ENCODE data around the gene BAG3. TPM values are rescaled to one million over a fixed set of nuclear protein-coding genes. Genes with fewer than 3 reads are reported as not detected.

BAG3 gene
- total and polyA plus RNA-seq, 2 of the 8 experiments (the other 6 are each of a cell fraction or from before 2014, with no cell fraction given) = 3.5 to 13.3 TPM

- Histone ChIP-seq H4K91ac (replicated peaks; ENCODE audit: insufficient read length, low read length) (no peak overlapping the region), H3K4ac (replicated peaks; ENCODE audit: insufficient read length, low read depth, low read length) (no peak overlapping the region), H3K4me1 (replicated peaks in 1 of 4; ENCODE audit: control insufficient read depth in 3 of 4, insufficient read depth in 4 of 4, low read length in 3 of 4) (no peaks in the 10 kb centered on the region; a peak in 2 of 7 replicates), H3K9ac (replicated peaks in 1 of 4; ENCODE audit: extremely low read depth in 1 of 4, low read depth in 3 of 4, low read length in 3 of 4) (no peak overlapping the region), H2BK12ac (ENCODE audit: low read depth, low read length) (no peak overlapping the region), H3K9me3 (ENCODE audit: insufficient read depth in 2 of 2, low read depth in 1 of 2, low read length in 1 of 2) (no peaks in the 10 kb centered on the region), H3K23me2 (ENCODE audit: low read depth, low read length) (no peaks in the 10 kb centered on the region; the same call in 1 of the 2 replicates), H3K79me1 (ENCODE audit: low read depth, low read length) (no peaks in the 10 kb centered on the region), H4K5ac (ENCODE audit: insufficient read length, low read depth, low read length) (no peak overlapping the region), H2BK5ac (ENCODE audit: low read depth, low read length) (no peak overlapping the region), H3K27me3 (replicated peaks in 1 of 4; ENCODE audit: control insufficient read depth in 3 of 4, extremely low read depth in 1 of 4, insufficient read depth in 3 of 4, low read length in 3 of 4) (no peaks in the 10 kb centered on the region), H3K14ac (ENCODE audit: insufficient read length) (no peak overlapping the region), H3K23ac (ENCODE audit: insufficient read length) (no peak overlapping the region), H4K8ac (ENCODE audit: extremely low read depth, insufficient read depth, low read length) (no peak overlapping the region), H3K56ac (replicated peaks; ENCODE audit: insufficient read length, low read depth, low read length) (no peak overlapping the region), H2BK20ac (ENCODE audit: low read length) (no peak overlapping the region), H2AFZ (ENCODE audit: low read length) (no peak overlapping the region; the same call in 1 of the 2 replicates), H4K20me1 (replicated peaks in 1 of 2; ENCODE audit: control insufficient read depth in 1 of 2, insufficient read depth in 2 of 2, low read length in 2 of 2) (no peaks in the 10 kb centered on the region), H2BK120ac (replicated peaks; ENCODE audit: low read depth, low read length) (no peak overlapping the region), H3K4me2 (ENCODE audit: insufficient read depth in 1 of 2, low read depth in 2 of 2, low read length in 2 of 2) (no peak overlapping the region), H3K27ac (ENCODE audit: low read depth, low read length) (no peak overlapping the region), H3K18ac (ENCODE audit: extremely low read depth, low read length) (no peak overlapping the region), H3K4me3 (ENCODE audit: extremely low read depth in 1 of 4, insufficient read depth in 2 of 4, low read depth in 3 of 4, low read length in 4 of 4) (no peak overlapping the region), H2BK15ac (ENCODE audit: low read length) (no peak overlapping the region), H3K36me3 (ENCODE audit: control insufficient read depth in 2 of 4, insufficient read depth in 4 of 4, low read length in 3 of 4) (no peaks in the 10 kb centered on the region), H2AK5ac (ENCODE audit: low read depth, low read length) (no peak overlapping the region), H3K79me2 (ENCODE audit: control insufficient read depth in 1 of 2, insufficient read depth in 2 of 2, low read length in 2 of 2) (no peaks in the 10 kb centered on the region)
- POLR2A ChIA-PET (ENCODE audit: partially characterized antibody) = no interaction called here
- DNase-seq (ENCODE audit: low read depth in 1 of 2, low spot score in 2 of 2) (no peak), FAIRE-seq (no peak)
- 73% methylated on average over 2 of the region's 2 CpGs; no CpG with 5 or more reads in 1 of the 2 experiments for WGBS, 2 experiments (ENCODE audit: extremely low coverage in 1 of 2, insufficient coverage in 1 of 2, insufficient read length in 1 of 2, insufficient replicate concordance in 2 of 2, low coverage in 1 of 2, low lambda C conversion rate in 2 of 2, missing lambda C conversion rate in 1 of 2)
- CTCF ChIA-PET (ENCODE audit: partially characterized antibody) = interaction anchor here (1.0 to 4.0 kb wide), 4 partner anchors 11 to 421 kb away, joined by 3 to 21 read pairs (median 12); no protein-coding TSS in a partner anchor
- no peak for TF ChIP-seq RXRA (IDR thresholded peaks at IDR 0.05; ENCODE audit: insufficient read depth, low read depth, low read length)
- TF ChIP-seq NANOG (IDR thresholded peaks at IDR 0.05; ENCODE audit: insufficient read depth, low read depth, low read length, poor library complexity, severe bottlenecking) = no peak
- no peak for TF ChIP-seq HDAC2 (IDR thresholded peaks at IDR 0.05; ENCODE audit: borderline replicate concordance in 1 of 2, low read depth in 2 of 2, low read length in 2 of 2)
- no peak for TF ChIP-seq YY1 (IDR thresholded peaks at IDR 0.05; ENCODE audit: low read depth, low read length)
- no peak for TF ChIP-seq SRF (IDR thresholded peaks at IDR 0.05; ENCODE audit: low read depth, low read length)
- no peak for TF ChIP-seq KDM4A (IDR thresholded peaks at IDR 0.05; ENCODE audit: low read depth, low read length, severe bottlenecking)
- no peak for TF ChIP-seq RAD21 (IDR thresholded peaks at IDR 0.05 in 1 of 2, conservative IDR thresholded peaks at IDR 0.05 in 1 of 2; ENCODE audit: low read depth in 2 of 2, low read length in 2 of 2)
- TF ChIP-seq CHD1 (IDR thresholded peaks at IDR 0.05; ENCODE audit: low read depth, low read length) = no peak
- TF ChIP-seq EZH2 (IDR thresholded peaks at IDR 0.05; ENCODE audit: low read depth, low read length, severe bottlenecking) = no peak
- TF ChIP-seq GABPA (IDR thresholded peaks at IDR 0.05; ENCODE audit: borderline replicate concordance, insufficient read depth, low read length) = no peak
- TF ChIP-seq JUN (IDR thresholded peaks at IDR 0.05; ENCODE audit: low read depth, low read length) = no peak
- no peak for TF ChIP-seq E2F6 (IDR thresholded peaks at IDR 0.05)
- TF ChIP-seq HDAC6 (IDR thresholded peaks at IDR 0.05; ENCODE audit: low read depth, low read length) = no peak
Observed at GRCh38 chr10:119619215-119619614, 32.0 kb upstream of the BAG3 start.

Data from H1 (cell line).